ENCODE results near the gene DLX1.
A peak's percentile ranks its signal among the peaks of the same experiment; 100 is the strongest.

GRCh38 chr2:172084395-172084644 lies 987 bp upstream of the DLX1 start:
- no peak for TF ChIP-seq EZH2phosphoT487 (IDR thresholded peaks at IDR 0.05; ENCODE audit: borderline replicate concordance)
- TF ChIP-seq, protein P1, sequence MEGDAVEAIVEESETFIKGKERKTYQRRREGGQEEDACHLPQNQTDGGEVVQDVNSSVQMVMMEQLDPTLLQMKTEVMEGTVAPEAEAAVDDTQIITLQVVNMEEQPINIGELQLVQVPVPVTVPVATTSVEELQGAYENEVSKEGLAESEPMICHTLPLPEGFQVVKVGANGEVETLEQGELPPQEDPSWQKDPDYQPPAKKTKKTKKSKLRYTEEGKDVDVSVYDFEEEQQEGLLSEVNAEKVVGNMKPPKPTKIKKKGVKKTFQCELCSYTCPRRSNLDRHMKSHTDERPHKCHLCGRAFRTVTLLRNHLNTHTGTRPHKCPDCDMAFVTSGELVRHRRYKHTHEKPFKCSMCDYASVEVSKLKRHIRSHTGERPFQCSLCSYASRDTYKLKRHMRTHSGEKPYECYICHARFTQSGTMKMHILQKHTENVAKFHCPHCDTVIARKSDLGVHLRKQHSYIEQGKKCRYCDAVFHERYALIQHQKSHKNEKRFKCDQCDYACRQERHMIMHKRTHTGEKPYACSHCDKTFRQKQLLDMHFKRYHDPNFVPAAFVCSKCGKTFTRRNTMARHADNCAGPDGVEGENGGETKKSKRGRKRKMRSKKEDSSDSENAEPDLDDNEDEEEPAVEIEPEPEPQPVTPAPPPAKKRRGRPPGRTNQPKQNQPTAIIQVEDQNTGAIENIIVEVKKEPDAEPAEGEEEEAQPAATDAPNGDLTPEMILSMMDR (IDR thresholded peaks at IDR 0.05 in 2 of 3, conservative IDR thresholded peaks at IDR 0.05 in 1 of 3; ENCODE audit: borderline replicate concordance in 1 of 3, insufficient read depth in 1 of 3, low read depth in 2 of 3, low read length in 2 of 3), result no peak
- TF ChIP-seq, protein P2, sequence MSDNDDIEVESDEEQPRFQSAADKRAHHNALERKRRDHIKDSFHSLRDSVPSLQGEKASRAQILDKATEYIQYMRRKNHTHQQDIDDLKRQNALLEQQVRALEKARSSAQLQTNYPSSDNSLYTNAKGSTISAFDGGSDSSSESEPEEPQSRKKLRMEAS (IDR thresholded peaks at IDR 0.05), result no peak
- TF ChIP-seq POLR2A (IDR thresholded peaks at IDR 0.05; ENCODE audit: borderline replicate concordance, extremely low read depth, insufficient read depth, insufficient read length), result peak; percentile 46
- TF ChIP-seq, protein P3, sequence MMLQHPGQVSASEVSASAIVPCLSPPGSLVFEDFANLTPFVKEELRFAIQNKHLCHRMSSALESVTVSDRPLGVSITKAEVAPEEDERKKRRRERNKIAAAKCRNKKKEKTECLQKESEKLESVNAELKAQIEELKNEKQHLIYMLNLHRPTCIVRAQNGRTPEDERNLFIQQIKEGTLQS (IDR thresholded peaks at IDR 0.05), result no peak
- TF ChIP-seq EZH2 (IDR thresholded peaks at IDR 0.05), result no peak
- TF ChIP-seq RAD21 (IDR thresholded peaks at IDR 0.05; ENCODE audit: low read depth), result no peak
- TF ChIP-seq CBX3 (IDR thresholded peaks at IDR 0.05; ENCODE audit: low read depth), result no peak
- no peak for TF ChIP-seq POLR2AphosphoS5 (IDR thresholded peaks at IDR 0.05; ENCODE audit: low read depth, low read length)
